ENCODE results near the gene MCC. TPM values are rescaled to one million over a fixed set of nuclear protein-coding genes. Genes with fewer than 3 reads are reported as not detected.

MCC gene
- total RNA-seq, 1 donor from 2014 or later: 26.9 TPM

- Histone ChIP-seq H3K4me3 (ENCODE audit: insufficient read depth, low read depth, low read length) (no peak overlapping the region), H3K36me3 (ENCODE audit: insufficient read depth, low read length) (no peaks in the 10 kb centered on the region), H4K20me1 (ENCODE audit: insufficient read depth, low read length) (peaks cover 9% of the 10 kb centered on the region), H2AFZ (ENCODE audit: low read depth, low read length) (no peak overlapping the region), H3K27me3 (ENCODE audit: insufficient read depth, low read length) (no peaks in the 10 kb centered on the region), H3K27ac (ENCODE audit: low read depth, low read length) (no peak overlapping the region), H3K9me3 (ENCODE audit: insufficient read depth, low read depth, low read length) (no peaks in the 10 kb centered on the region), H3K79me2 (ENCODE audit: insufficient read depth, low read length) (no peaks in the 10 kb centered on the region), H3K4me2 (ENCODE audit: low read length) (no peak overlapping the region), H3K9ac (ENCODE audit: low read length) (no peak overlapping the region), H3K4me1 (ENCODE audit: insufficient read depth, low read length) (no peaks in the 10 kb centered on the region)
- Mint-ChIP-seq H3K9me3 (ENCODE audit: unreplicated experiment) (peaks cover 3% of the 10 kb centered on the region), H3K27me3 (ENCODE audit: low read depth, unreplicated experiment) (no peaks in the 10 kb centered on the region), H3K36me3 (ENCODE audit: low read depth, unreplicated experiment) (peaks cover 27% of the 10 kb centered on the region), H3K4me3 (ENCODE audit: unreplicated experiment) (no peak overlapping the region), H3K27ac (ENCODE audit: unreplicated experiment) (no peak overlapping the region), H3K4me1 (ENCODE audit: low read depth, unreplicated experiment) (peaks cover 10% of the 10 kb centered on the region)
- DNase-seq (ENCODE audit: low read depth) (no peak), FAIRE-seq (no peak)
- no peak for TF ChIP-seq CTCF (IDR thresholded peaks at IDR 0.05; ENCODE audit: insufficient read depth, low read depth, low read length)
- no peak for TF ChIP-seq EZH2 (IDR thresholded peaks at IDR 0.05; ENCODE audit: insufficient read depth, low read length)
These were observed 372.3 kb downstream of the MCC start for GRCh38 chr5:113115956-113116355.

GRCh38 chr5:113115061-113115460 is 373.2 kb downstream of the MCC start:
- no peak for FAIRE-seq
- Mint-ChIP-seq H3K27ac (ENCODE audit: unreplicated experiment) (no peak overlapping the region), H3K9me3 (ENCODE audit: unreplicated experiment) (peaks cover 3% of the 10 kb centered on the region), H3K4me3 (ENCODE audit: unreplicated experiment) (no peak overlapping the region), H3K36me3 (ENCODE audit: low read depth, unreplicated experiment) (peaks cover 27% of the 10 kb centered on the region), H3K4me1 (ENCODE audit: low read depth, unreplicated experiment) (peaks cover 10% of the 10 kb centered on the region), H3K27me3 (ENCODE audit: low read depth, unreplicated experiment) (no peaks in the 10 kb centered on the region)
- no peaks in the 10 kb centered on the region for H3K79me2 ChIP-seq (ENCODE audit: insufficient read depth, low read length)
- H3K27me3 ChIP-seq (ENCODE audit: insufficient read depth, low read length): no peaks in the 10 kb centered on the region
- peaks cover 9% of the 10 kb centered on the region for H4K20me1 ChIP-seq (ENCODE audit: insufficient read depth, low read length)
- H3K9me3 ChIP-seq (ENCODE audit: insufficient read depth, low read depth, low read length): no peaks in the 10 kb centered on the region
- DNase-seq (ENCODE audit: low read depth): no peak
- no peak overlapping the region for H3K4me2 ChIP-seq (ENCODE audit: low read length)
- no peak overlapping the region for H3K27ac ChIP-seq (ENCODE audit: low read depth, low read length)
- TF ChIP-seq EZH2 (IDR thresholded peaks at IDR 0.05; ENCODE audit: insufficient read depth, low read length) (no peak), CTCF (IDR thresholded peaks at IDR 0.05; ENCODE audit: insufficient read depth, low read depth, low read length) (no peak)
- no peak overlapping the region for H3K9ac ChIP-seq (ENCODE audit: low read length)
- no peak overlapping the region for H3K4me3 ChIP-seq (ENCODE audit: insufficient read depth, low read depth, low read length)
- H3K36me3 ChIP-seq (ENCODE audit: insufficient read depth, low read length): no peaks in the 10 kb centered on the region
- H2AFZ ChIP-seq (ENCODE audit: low read depth, low read length): no peak overlapping the region
- H3K4me1 ChIP-seq (ENCODE audit: insufficient read depth, low read length): no peaks in the 10 kb centered on the region

GRCh38 chr5:113114559-113114958 is 373.7 kb downstream of the MCC start:
- H3K36me3 Mint-ChIP-seq (ENCODE audit: low read depth, unreplicated experiment): peaks cover 27% of the 10 kb centered on the region
- Histone ChIP-seq H3K27ac (ENCODE audit: low read depth, low read length) (no peak overlapping the region), H3K9ac (ENCODE audit: low read length) (no peak overlapping the region), H3K79me2 (ENCODE audit: insufficient read depth, low read length) (no peaks in the 10 kb centered on the region), H3K36me3 (ENCODE audit: insufficient read depth, low read length) (no peaks in the 10 kb centered on the region), H3K4me1 (ENCODE audit: insufficient read depth, low read length) (no peaks in the 10 kb centered on the region), H4K20me1 (ENCODE audit: insufficient read depth, low read length) (peaks cover 9% of the 10 kb centered on the region), H2AFZ (ENCODE audit: low read depth, low read length) (no peak overlapping the region), H3K9me3 (ENCODE audit: insufficient read depth, low read depth, low read length) (no peaks in the 10 kb centered on the region), H3K4me3 (ENCODE audit: insufficient read depth, low read depth, low read length) (no peak overlapping the region), H3K4me2 (ENCODE audit: low read length) (no peak overlapping the region), H3K27me3 (ENCODE audit: insufficient read depth, low read length) (no peaks in the 10 kb centered on the region)
- DNase-seq (ENCODE audit: low read depth) (no peak), FAIRE-seq (no peak)
- H3K4me3 Mint-ChIP-seq (ENCODE audit: unreplicated experiment): no peak overlapping the region
- peaks cover 3% of the 10 kb centered on the region for H3K9me3 Mint-ChIP-seq (ENCODE audit: unreplicated experiment)
- no peak for TF ChIP-seq CTCF (IDR thresholded peaks at IDR 0.05; ENCODE audit: insufficient read depth, low read depth, low read length)
- TF ChIP-seq EZH2 (IDR thresholded peaks at IDR 0.05; ENCODE audit: insufficient read depth, low read length): no peak
- no peak overlapping the region for H3K27ac Mint-ChIP-seq (ENCODE audit: unreplicated experiment)
- H3K4me1 Mint-ChIP-seq (ENCODE audit: low read depth, unreplicated experiment): peaks cover 8% of the 10 kb centered on the region
- H3K27me3 Mint-ChIP-seq (ENCODE audit: low read depth, unreplicated experiment): no peaks in the 10 kb centered on the region
